GM20000 (cell line): ENCODE data around the gene COL6A3.

Experiments
- DNase-seq: peaks from one replicate; pipeline ENCODE4 v3.0.0; 2012; ENCODE audit warnings: low spot score
- CTCF ChIP-seq: IDR thresholded peaks from 2 replicates; pipeline ENCODE4 v1.5.1; 2012; ENCODE audit warnings: mild to moderate bottlenecking, control low read depth; ENCODE audit errors: extremely low read depth, missing control alignments

The COL6A3 gene

GRCh38 chr2:237330541-237330940 lies 83.4 kb downstream of the COL6A3 start:
- TF ChIP-seq CTCF = no peak

DNA sequence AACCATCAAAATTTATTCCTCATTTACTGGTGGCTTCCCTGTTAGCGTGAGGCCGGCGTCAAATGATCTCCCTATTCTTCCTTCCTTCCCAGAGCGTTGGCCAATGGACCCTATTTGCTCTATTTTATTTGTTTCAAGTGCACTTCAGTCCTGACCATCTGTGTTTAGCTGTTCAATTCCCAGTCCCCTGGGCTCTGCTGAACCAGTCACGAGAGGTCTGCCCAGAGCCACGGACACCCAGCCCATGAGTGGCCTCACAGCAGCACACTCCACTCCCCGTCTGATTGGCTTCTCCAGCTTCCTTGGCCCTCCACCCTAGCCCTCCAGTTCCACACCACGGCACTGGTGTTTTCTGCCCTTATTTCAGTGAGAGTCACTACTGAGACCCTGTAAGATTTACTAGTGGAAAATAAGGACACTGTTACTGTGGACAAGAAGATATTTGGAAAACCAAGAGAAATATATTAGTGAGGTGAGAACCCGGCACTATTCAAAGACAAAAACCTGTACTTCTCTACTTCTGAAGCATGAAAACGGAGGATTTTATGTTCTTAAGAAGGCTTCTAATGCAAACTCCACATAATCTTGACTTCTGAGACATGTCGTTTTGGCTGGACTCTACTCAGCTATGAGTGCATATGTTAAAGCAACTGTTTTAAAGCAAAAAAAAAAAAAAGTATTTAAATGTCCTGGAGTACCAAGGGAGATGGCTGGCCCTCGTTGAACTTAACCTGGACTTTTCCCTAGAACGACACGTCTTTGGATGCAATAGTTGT lies 86.6 kb downstream of the COL6A3 start:
- TF ChIP-seq CTCF = no peak
- no peak for DNase-seq

More at GRCh38 chr2:237330541-237330940, 83.4 kb downstream of the COL6A3 start:
- no peak for DNase-seq

GRCh38 chr2:237326266-237327171 lies 87.4 kb downstream of the COL6A3 start:
- TF ChIP-seq CTCF = no peak
- DNase-seq = no peak

DNA sequence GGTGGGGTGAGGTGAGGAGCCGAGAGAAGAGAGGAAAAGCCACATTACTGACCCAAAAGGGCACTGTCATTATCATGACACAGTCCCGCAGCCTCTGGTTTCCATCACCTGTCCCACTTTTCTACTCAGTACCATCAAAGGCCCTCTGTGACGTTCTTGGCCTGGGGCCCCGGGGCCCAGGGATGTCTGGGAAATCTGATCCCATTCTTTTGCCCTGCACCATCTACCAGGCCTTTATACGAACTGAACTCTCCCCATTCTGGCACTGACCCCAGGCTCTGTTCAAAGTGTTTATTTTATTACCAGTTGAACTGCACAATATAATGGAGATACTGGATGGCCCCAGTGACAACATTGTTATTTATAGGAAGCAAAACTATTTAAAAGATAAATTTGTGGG lies 89.1 kb downstream of the COL6A3 start:
- TF ChIP-seq CTCF = no peak
- no peak for DNase-seq

DNA sequence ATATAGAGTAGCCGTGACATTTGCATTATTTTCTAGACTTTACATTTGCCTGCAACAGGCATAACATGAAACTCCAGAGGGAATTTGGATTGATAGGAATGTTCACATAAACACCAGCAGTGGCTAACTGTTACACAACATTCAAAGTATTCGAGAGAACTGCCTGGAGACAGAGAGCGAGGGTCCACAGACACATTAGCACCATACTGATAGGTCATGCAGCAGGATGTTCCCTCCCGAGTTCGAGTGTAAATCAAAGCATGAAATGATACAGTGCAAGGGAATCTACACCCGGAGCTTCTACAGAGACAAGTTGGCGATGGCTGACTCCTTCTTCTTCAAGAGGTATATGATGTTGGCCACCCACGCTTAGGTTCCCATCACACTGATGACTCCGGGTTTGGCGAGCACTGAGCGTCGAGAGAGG lies 89.5 kb downstream of the COL6A3 start:
- no peak for DNase-seq
- TF ChIP-seq CTCF = no peak

- no peak for DNase-seq
Observed at GRCh38 chr2:237323656-237324055, 90.3 kb downstream of the COL6A3 start.

More at GRCh38 chr2:237323656-237324055, 90.3 kb downstream of the COL6A3 start:
- TF ChIP-seq CTCF = no peak
